HepG2 (cell line): ENCODE measurements around the gene MAEA. TPM values are rescaled to one million over a fixed set of nuclear protein-coding genes. Genes with fewer than 3 reads are reported as not detected.
A peak's percentile ranks its signal among the peaks of the same experiment; 100 is the strongest.

Source experiments
- CBX5 ChIP-seq: sonication (generic); formaldehyde crosslinking; IDR thresholded peaks from 2 replicates; pipeline ENCODE4 v1.4.0; 2020; ENCODE audit warnings: missing genetic modification reagents, borderline replicate concordance
- EED ChIP-seq: sonication (generic); formaldehyde crosslinking; IDR thresholded peaks from 2 replicates; pipeline ENCODE4 v1.5.0; 2020; ENCODE audit warnings: mild to moderate bottlenecking, missing genetic modification reagents
- GATAD2A ChIP-seq: IDR thresholded peaks from 2 replicates; pipeline ENCODE4 v1.6.1; 2016
- KLF16 ChIP-seq, 2 experiments: sonication (generic) in 1 of 2; formaldehyde crosslinking in 1 of 2; IDR thresholded peaks; 2 replicates each; pipeline versions ENCODE4 v1.6.1 to v1.8.0; 2016 to 2023; ENCODE audit warnings: missing genetic modification reagents in 2 of 2, missing compliant biosample characterization in 1 of 2
- LCORL ChIP-seq, 2 experiments: fragments of 450-650 bp in 1 of 2; sonication (generic) in 1 of 2; formaldehyde crosslinking in 1 of 2; IDR thresholded peaks; 2 replicates each; pipeline versions ENCODE4 v1.5.0 to v1.6.1; 2017 to 2020; ENCODE audit warnings: antibody characterized with exemption in 1 of 2, missing genetic modification reagents in 1 of 2
- PITX1 ChIP-seq: sonication (generic); formaldehyde crosslinking; IDR thresholded peaks from 2 replicates; pipeline ENCODE4 v1.5.1; 2020; ENCODE audit warnings: mild to moderate bottlenecking, missing genetic modification reagents
- RARA ChIP-seq: IDR thresholded peaks from 2 replicates; pipeline ENCODE4 v1.6.1; 2016; ENCODE audit warnings: missing genetic modification reagents, missing compliant biosample characterization
- SCMH1 ChIP-seq: sonication (generic); formaldehyde crosslinking; IDR thresholded peaks from 2 replicates; pipeline ENCODE4 v1.9.0; 2021; ENCODE audit warnings: missing genetic modification reagents, mild to moderate bottlenecking, borderline replicate concordance
- TBP ChIP-seq: sonication (generic); formaldehyde crosslinking; IDR thresholded peaks from 2 replicates; pipeline ENCODE4 v1.5.0; 2020; ENCODE audit warnings: missing genetic modification reagents
- U2AF1 ChIP-seq: fragments of 200-400 bp; formaldehyde crosslinking; optimal IDR thresholded peaks from 2 replicates; pipeline ENCODE3; 2017; ENCODE audit warnings: mild to moderate bottlenecking, low read depth, low read length
- ZFP82 ChIP-seq: sonication (generic); formaldehyde crosslinking; IDR thresholded peaks from 2 replicates; pipeline ENCODE4 v1.5.1; 2020; ENCODE audit warnings: mild to moderate bottlenecking, missing genetic modification reagents, borderline replicate concordance
- ZNF550 ChIP-seq: sonication (generic); formaldehyde crosslinking; IDR thresholded peaks from 2 replicates; pipeline ENCODE4 v1.4.0; 2020; ENCODE audit warnings: mild to moderate bottlenecking, missing genetic modification reagents, borderline replicate concordance
- ZNF660 ChIP-seq: sonication (generic); formaldehyde crosslinking; IDR thresholded peaks from 2 replicates; pipeline ENCODE4 v1.5.1; 2020; ENCODE audit warnings: mild to moderate bottlenecking, low read depth, missing genetic modification reagents, borderline replicate concordance
- ZNF75D ChIP-seq: sonication (generic); formaldehyde crosslinking; IDR thresholded peaks from 2 replicates; pipeline ENCODE4 v1.8.1; 2023; ENCODE audit warnings: missing genetic modification reagents, mild to moderate bottlenecking, borderline replicate concordance
- ZNF782 ChIP-seq: sonication (generic); formaldehyde crosslinking; IDR thresholded peaks from 2 replicates; pipeline ENCODE4 v1.4.0; 2020; ENCODE audit warnings: missing genetic modification reagents, mild to moderate bottlenecking, borderline replicate concordance
- ZSCAN20 ChIP-seq: sonication (generic); formaldehyde crosslinking; IDR thresholded peaks from 2 replicates; pipeline ENCODE4 v1.4.0; 2020; ENCODE audit warnings: missing genetic modification reagents, mild to moderate bottlenecking, borderline replicate concordance
- polyA plus RNA-seq, 8 experiments: library from polyadenylated mRNA; depleted of rRNA in 3 of 8; stranded (reverse) in 7 of 8; unstranded in 1 of 8; fragments of >200 nt; fragmentation: Illumina TruSeq in 4 of 8; extraction: Trizol in 4 of 8; gene quantifications; 2 replicates each; pipeline versions ENCODE4 v1.2.1 to v1.2.3, GENCODE V29; 2011 to 2016; ENCODE audit warnings: low read depth in 4 of 8, missing spikeins in 1 of 8, mixed read lengths in 1 of 8; ENCODE audit not compliant: insufficient read depth in 1 of 8
- total RNA-seq, 5 experiments: library from RNA; depleted of rRNA; stranded (reverse); fragments of >200 nt; fragmentation: Illumina TruSeq; extraction: Trizol; gene quantifications; 2 replicates each; pipeline ENCODE4 v1.2.3, GENCODE V29; 2016; ENCODE audit warnings: low read depth in 1 of 5
- TF ChIP-seq, protein P1 (sequence below): sonication (generic); formaldehyde crosslinking; IDR thresholded peaks from 2 replicates; pipeline ENCODE4 v1.4.0; 2020; ENCODE audit warnings: missing genetic modification reagents
- TF ChIP-seq, protein P2 (sequence below): sonication (generic); formaldehyde crosslinking; IDR thresholded peaks from 2 replicates; pipeline ENCODE4 v1.4.0; 2020; ENCODE audit warnings: mild to moderate bottlenecking, missing genetic modification reagents
- TF ChIP-seq, protein P3 (sequence below): sonication (generic); formaldehyde crosslinking; IDR thresholded peaks from 2 replicates; pipeline ENCODE4 v1.5.1; 2020; ENCODE audit warnings: missing genetic modification reagents, mild to moderate bottlenecking, borderline replicate concordance

The MAEA gene
- total and polyA plus RNA-seq, 2 of the 13 experiments (the other 11 are each of a cell fraction or from before 2014, with no cell fraction given), result 52.0 to 57.1 TPM

DNA sequence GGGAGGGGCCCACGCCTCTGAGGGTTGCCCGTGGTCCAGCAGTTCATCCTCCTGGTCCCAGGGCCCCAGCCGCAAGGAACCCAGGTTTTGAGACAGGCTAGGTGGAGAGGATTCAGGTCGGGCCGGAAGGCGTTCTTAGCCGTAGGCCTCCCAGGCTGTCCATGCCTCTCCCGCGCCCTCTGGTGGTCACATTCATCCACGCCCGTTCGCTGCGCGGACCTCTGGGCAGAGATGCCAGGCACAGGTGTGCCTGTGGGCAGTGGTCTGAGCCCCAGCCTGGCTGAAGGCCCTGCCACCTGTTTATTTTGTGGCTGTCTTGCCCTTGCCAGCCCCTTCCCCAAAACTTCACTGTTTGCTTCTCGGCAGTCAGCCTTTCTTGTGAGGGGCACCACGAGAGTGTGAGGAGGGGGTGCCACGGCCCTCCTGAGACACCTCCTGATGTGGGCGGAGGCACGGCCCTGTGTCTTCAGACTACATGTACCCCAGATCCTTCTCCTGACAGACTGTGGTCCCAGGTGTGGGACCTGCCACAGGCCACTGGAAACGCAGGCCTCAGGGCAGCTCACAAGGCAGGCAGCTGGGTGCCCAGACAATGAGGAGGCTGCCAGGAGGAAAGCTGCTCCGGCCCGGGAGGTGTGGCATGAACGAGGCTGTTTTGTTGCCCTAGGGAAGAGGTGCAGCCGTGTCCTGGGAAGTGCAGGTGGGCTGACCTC, 62.3 kb downstream of the MAEA start (continued):
- TF ChIP-seq, protein P1, sequence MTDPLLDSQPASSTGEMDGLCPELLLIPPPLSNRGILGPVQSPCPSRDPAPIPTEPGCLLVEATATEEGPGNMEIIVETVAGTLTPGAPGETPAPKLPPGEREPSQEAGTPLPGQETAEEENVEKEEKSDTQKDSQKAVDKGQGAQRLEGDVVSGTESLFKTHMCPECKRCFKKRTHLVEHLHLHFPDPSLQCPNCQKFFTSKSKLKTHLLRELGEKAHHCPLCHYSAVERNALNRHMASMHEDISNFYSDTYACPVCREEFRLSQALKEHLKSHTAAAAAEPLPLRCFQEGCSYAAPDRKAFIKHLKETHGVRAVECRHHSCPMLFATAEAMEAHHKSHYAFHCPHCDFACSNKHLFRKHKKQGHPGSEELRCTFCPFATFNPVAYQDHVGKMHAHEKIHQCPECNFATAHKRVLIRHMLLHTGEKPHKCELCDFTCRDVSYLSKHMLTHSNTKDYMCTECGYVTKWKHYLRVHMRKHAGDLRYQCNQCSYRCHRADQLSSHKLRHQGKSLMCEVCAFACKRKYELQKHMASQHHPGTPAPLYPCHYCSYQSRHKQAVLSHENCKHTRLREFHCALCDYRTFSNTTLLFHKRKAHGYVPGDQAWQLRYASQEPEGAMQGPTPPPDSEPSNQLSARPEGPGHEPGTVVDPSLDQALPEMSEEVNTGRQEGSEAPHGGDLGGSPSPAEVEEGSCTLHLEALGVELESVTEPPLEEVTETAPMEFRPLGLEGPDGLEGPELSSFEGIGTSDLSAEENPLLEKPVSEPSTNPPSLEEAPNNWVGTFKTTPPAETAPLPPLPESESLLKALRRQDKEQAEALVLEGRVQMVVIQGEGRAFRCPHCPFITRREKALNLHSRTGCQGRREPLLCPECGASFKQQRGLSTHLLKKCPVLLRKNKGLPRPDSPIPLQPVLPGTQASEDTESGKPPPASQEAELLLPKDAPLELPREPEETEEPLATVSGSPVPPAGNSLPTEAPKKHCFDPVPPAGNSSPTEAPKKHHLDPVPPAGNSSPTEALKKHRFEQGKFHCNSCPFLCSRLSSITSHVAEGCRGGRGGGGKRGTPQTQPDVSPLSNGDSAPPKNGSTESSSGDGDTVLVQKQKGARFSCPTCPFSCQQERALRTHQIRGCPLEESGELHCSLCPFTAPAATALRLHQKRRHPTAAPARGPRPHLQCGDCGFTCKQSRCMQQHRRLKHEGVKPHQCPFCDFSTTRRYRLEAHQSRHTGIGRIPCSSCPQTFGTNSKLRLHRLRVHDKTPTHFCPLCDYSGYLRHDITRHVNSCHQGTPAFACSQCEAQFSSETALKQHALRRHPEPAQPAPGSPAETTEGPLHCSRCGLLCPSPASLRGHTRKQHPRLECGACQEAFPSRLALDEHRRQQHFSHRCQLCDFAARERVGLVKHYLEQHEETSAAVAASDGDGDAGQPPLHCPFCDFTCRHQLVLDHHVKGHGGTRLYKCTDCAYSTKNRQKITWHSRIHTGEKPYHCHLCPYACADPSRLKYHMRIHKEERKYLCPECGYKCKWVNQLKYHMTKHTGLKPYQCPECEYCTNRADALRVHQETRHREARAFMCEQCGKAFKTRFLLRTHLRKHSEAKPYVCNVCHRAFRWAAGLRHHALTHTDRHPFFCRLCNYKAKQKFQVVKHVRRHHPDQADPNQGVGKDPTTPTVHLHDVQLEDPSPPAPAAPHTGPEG, result peak; percentile 44; the same call in 1 of the 2 replicates
- TF ChIP-seq U2AF1, result no peak
- TF ChIP-seq LCORL (IDR thresholded peaks at IDR 0.05), result no peak
- 0 out of 2 replicates have a peak, but pooled peaks have one; percentile 28 for TF ChIP-seq LCORL (CRISPR knock-in tag; IDR thresholded peaks at IDR 0.05)
- no peak for TF ChIP-seq TBP (CRISPR knock-in tag)
- TF ChIP-seq ZNF782 (CRISPR knock-in tag), result no peak
- TF ChIP-seq CBX5 (CRISPR knock-in tag), result peak; percentile 32; the same call in 1 of the 2 replicates
- TF ChIP-seq PITX1 (CRISPR knock-in tag), result no peak
- TF ChIP-seq ZFP82 (CRISPR knock-in tag), result no peak
- TF ChIP-seq, protein P2, sequence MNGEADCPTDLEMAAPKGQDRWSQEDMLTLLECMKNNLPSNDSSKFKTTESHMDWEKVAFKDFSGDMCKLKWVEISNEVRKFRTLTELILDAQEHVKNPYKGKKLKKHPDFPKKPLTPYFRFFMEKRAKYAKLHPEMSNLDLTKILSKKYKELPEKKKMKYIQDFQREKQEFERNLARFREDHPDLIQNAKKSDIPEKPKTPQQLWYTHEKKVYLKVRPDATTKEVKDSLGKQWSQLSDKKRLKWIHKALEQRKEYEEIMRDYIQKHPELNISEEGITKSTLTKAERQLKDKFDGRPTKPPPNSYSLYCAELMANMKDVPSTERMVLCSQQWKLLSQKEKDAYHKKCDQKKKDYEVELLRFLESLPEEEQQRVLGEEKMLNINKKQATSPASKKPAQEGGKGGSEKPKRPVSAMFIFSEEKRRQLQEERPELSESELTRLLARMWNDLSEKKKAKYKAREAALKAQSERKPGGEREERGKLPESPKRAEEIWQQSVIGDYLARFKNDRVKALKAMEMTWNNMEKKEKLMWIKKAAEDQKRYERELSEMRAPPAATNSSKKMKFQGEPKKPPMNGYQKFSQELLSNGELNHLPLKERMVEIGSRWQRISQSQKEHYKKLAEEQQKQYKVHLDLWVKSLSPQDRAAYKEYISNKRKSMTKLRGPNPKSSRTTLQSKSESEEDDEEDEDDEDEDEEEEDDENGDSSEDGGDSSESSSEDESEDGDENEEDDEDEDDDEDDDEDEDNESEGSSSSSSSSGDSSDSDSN (CRISPR knock-in tag), result 0 out of 2 replicates have a peak, but pooled peaks have one; percentile 26
- no peak for TF ChIP-seq ZNF660
- TF ChIP-seq ZNF75D (CRISPR knock-in tag), result no peak
- TF ChIP-seq KLF16 (CRISPR knock-in tag; IDR thresholded peaks at IDR 0.05), result 0 out of 4 replicates have a peak, but pooled peaks of 1 of the 2 experiments have one; percentile 21
- no peak for TF ChIP-seq SCMH1
- TF ChIP-seq GATAD2A, result peak; percentile 35; the same call in 1 of the 2 replicates
- no peak for TF ChIP-seq ZSCAN20
- no peak for TF ChIP-seq RARA (CRISPR knock-in tag)
- no peak for TF ChIP-seq EED
- TF ChIP-seq, protein P3, sequence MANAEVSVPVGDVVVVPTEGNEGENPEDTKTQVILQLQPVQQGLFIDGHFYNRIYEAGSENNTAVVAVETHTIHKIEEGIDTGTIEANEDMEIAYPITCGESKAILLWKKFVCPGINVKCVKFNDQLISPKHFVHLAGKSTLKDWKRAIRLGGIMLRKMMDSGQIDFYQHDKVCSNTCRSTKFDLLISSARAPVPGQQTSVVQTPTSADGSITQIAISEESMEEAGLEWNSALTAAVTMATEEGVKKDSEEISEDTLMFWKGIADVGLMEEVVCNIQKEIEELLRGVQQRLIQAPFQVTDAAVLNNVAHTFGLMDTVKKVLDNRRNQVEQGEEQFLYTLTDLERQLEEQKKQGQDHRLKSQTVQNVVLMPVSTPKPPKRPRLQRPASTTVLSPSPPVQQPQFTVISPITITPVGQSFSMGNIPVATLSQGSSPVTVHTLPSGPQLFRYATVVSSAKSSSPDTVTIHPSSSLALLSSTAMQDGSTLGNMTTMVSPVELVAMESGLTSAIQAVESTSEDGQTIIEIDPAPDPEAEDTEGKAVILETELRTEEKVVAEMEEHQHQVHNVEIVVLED (CRISPR knock-in tag), result no peak
- TF ChIP-seq ZNF550 (CRISPR knock-in tag), result no peak
